HepG2 (cell line): ENCODE data around the gene C1QTNF9. TPM values are rescaled to one million over a fixed set of nuclear protein-coding genes. Genes with fewer than 3 reads are reported as not detected.

Experiments used
- ATAC-seq: fragments of 200-7000 bp; cut with Tn5 transposase; 3 replicates; pipeline ENCODE4 v1.9.1; 2020; ENCODE audit warnings: mild to moderate bottlenecking, moderate library complexity
- BruUV-seq: library from RNA; stranded (reverse); fragments of 400-500 nt; replicated peaks from 2 replicates; lab custom pipeline; 2021; lab: Mats Ljungman, UMichigan
- CTCF ChIA-PET: fragments of 300-600 bp; formaldehyde crosslinking; extraction: SDS; loops from one replicate; lab custom pipeline; 2021; ENCODE audit warnings: low total read pairs, inconsistent platforms, low intra/inter-chr PET ratio; lab: Yijun Ruan, JAX
- POLR2A ChIA-PET: fragments of 350-600 bp; sonication (Branson Sonifier 250); formaldehyde crosslinking; loops from one replicate; lab custom pipeline; 2020; ENCODE audit warnings: antibody characterized with exemption, inconsistent platforms; lab: Yijun Ruan, JAX
- DNase-seq: peaks from one replicate; pipeline ENCODE4 v3.0.0-alpha.2; 2015; ENCODE audit warnings: low spot score
- FAIRE-seq: peaks from 3 replicates; lab custom pipeline; 2011; peaks lifted over from hg19 to GRCh38; lab: Jason Lieb, UNC
- H2AFZ ChIP-seq: one replicate; pipeline ENCODE4 v1.6.1; 2011; ENCODE audit warnings: low read length, inconsistent platforms
- H3K27ac ChIP-seq: fragments of 300-600 bp; 3 replicates; pipeline ENCODE4 v1.8.0; 2011; ENCODE audit warnings: mixed run types, mild to moderate bottlenecking, mixed read lengths, low read length, inconsistent platforms; ENCODE audit not compliant: insufficient read depth; ENCODE audit errors: extremely low read length
- H3K27me3 ChIP-seq, 2 experiments: fragments of 200-600 bp in 1 of 2; 2 replicates in 1 of 2; 3 replicates in 1 of 2; pipeline versions ENCODE4 v1.6.0 to v1.8.0; 2011; ENCODE audit warnings: low read length in 2 of 2, mild to moderate bottlenecking in 2 of 2, moderate library complexity in 2 of 2, inconsistent platforms in 1 of 2; ENCODE audit not compliant: insufficient read depth in 2 of 2, control insufficient read depth in 1 of 2
- H3K36me3 ChIP-seq, 2 experiments: fragments of 200-600 bp in 1 of 2; replicated peaks in 1 of 2; 2 replicates in 1 of 2; 3 replicates in 1 of 2; pipeline versions ENCODE4 v1.5.1 to v1.8.0; 2011; ENCODE audit warnings: low read length in 2 of 2, inconsistent platforms in 1 of 2; ENCODE audit not compliant: insufficient read depth in 2 of 2, control insufficient read depth in 1 of 2
- H3K4me1 ChIP-seq: 2 replicates; pipeline ENCODE4 v1.5.1; 2012; ENCODE audit warnings: low read length, inconsistent platforms; ENCODE audit not compliant: insufficient read depth
- H3K4me2 ChIP-seq: 2 replicates; pipeline ENCODE4 v1.6.0; 2011; ENCODE audit warnings: low read depth, low read length, inconsistent platforms
- H3K4me3 ChIP-seq, 3 experiments: fragments of 200-600 bp in 1 of 3; sonication (generic), shearing (Covaris generic) in 1 of 3; replicated peaks in 1 of 3; 2 replicates each; pipeline ENCODE4 v1.5.1; 2011 to 2016; ENCODE audit warnings: low read length in 3 of 3, inconsistent platforms in 2 of 3, low read depth in 2 of 3, mild to moderate bottlenecking in 2 of 3, control low read depth in 1 of 3, mixed read lengths in 1 of 3; ENCODE audit not compliant: insufficient read depth in 1 of 3
- H3K79me2 ChIP-seq: one replicate; pipeline ENCODE4 v1.6.1; 2011; ENCODE audit warnings: low read length, inconsistent platforms; ENCODE audit not compliant: insufficient read depth
- H3K9ac ChIP-seq: 2 replicates; pipeline ENCODE4 v1.6.0; 2011; ENCODE audit warnings: mild to moderate bottlenecking, low read depth, low read length, inconsistent platforms; ENCODE audit not compliant: insufficient read depth
- H3K9me3 ChIP-seq: 2 replicates; pipeline ENCODE4 v1.5.1; 2012; ENCODE audit warnings: mild to moderate bottlenecking, low read length
- H4K20me1 ChIP-seq: 2 replicates; pipeline ENCODE4 v1.6.0; 2011; ENCODE audit warnings: inconsistent platforms, mild to moderate bottlenecking, low read length, moderate library complexity; ENCODE audit not compliant: insufficient read depth
- ARNTL ChIP-seq: sonication (generic); formaldehyde crosslinking; IDR thresholded peaks from 2 replicates; pipeline ENCODE4 v1.4.0; 2020; ENCODE audit warnings: mild to moderate bottlenecking, missing genetic modification reagents
- ETV5 ChIP-seq: IDR thresholded peaks from 2 replicates; pipeline ENCODE4 v1.6.1; 2018; ENCODE audit warnings: missing biosample characterization, missing genetic modification reagents, inconsistent platforms, borderline replicate concordance
- IRF9 ChIP-seq: sonication (generic); formaldehyde crosslinking; IDR thresholded peaks from 2 replicates; pipeline ENCODE4 v1.8.0; 2022; ENCODE audit warnings: missing genetic modification reagents, mild to moderate bottlenecking, borderline replicate concordance
- MAZ ChIP-seq, 2 experiments: sonication (generic) in 1 of 2; formaldehyde crosslinking in 1 of 2; IDR thresholded peaks; 2 replicates each; pipeline versions ENCODE4 v1.5.0 to v1.6.1; 2012 to 2020; ENCODE audit warnings: low read depth in 2 of 2, mild to moderate bottlenecking in 2 of 2, borderline replicate concordance in 1 of 2, improper control_type of control experiment in 1 of 2, low read length in 1 of 2, missing genetic modification reagents in 1 of 2, moderate library complexity in 1 of 2
- RAD21 ChIP-seq: fragments of 450-650 bp; formaldehyde crosslinking; IDR thresholded peaks from 2 replicates; pipeline ENCODE4 v1.5.0; 2020; ENCODE audit warnings: mild to moderate bottlenecking
- ZBTB46 ChIP-seq: sonication (generic); formaldehyde crosslinking; IDR thresholded peaks from 2 replicates; pipeline ENCODE4 v1.4.0; 2020; ENCODE audit warnings: mild to moderate bottlenecking, missing genetic modification reagents, borderline replicate concordance
- ZMAT3 ChIP-seq: sonication (generic); formaldehyde crosslinking; conservative IDR thresholded peaks from 2 replicates; pipeline ENCODE4 v1.7.0; 2021; ENCODE audit warnings: missing genetic modification reagents
- ZNF180 ChIP-seq: sonication (generic); formaldehyde crosslinking; IDR thresholded peaks from 2 replicates; pipeline ENCODE4 v1.4.0; 2020; ENCODE audit warnings: low read depth, missing genetic modification reagents, borderline replicate concordance
- ZNF644 ChIP-seq: IDR thresholded peaks from 2 replicates; pipeline ENCODE4 v1.6.1; 2016; ENCODE audit warnings: low read depth
- ZNF740 ChIP-seq: sonication (generic); formaldehyde crosslinking; IDR thresholded peaks from 2 replicates; pipeline ENCODE4 v1.4.0; 2020; ENCODE audit warnings: missing genetic modification reagents
- ZNF777 ChIP-seq: sonication (generic); formaldehyde crosslinking; IDR thresholded peaks from 2 replicates; pipeline ENCODE4 v1.4.0; 2020; ENCODE audit warnings: missing genetic modification reagents
- ZNF800 ChIP-seq: sonication (generic); formaldehyde crosslinking; IDR thresholded peaks from 2 replicates; pipeline ENCODE4 v1.4.0; 2020; ENCODE audit warnings: missing genetic modification reagents
- ZSCAN25 ChIP-seq: sonication (generic); formaldehyde crosslinking; IDR thresholded peaks from 2 replicates; pipeline ENCODE4 v1.8.0; 2022; ENCODE audit warnings: mild to moderate bottlenecking, missing genetic modification reagents
- WGBS: methylation state at CpG from one replicate; pipeline ENCODE4 v1.1.6; 2017; ENCODE audit warnings: low lambda C conversion rate; 5-methylcytosine and 5-hydroxymethylcytosine counted together
- in situ Hi-C: cut with HindIII; loops from 2 replicates; pipeline ENCODE4 v1.10.0; 2017; ENCODE audit warnings: low pct_unique_long_range_greater_than_20kb; ENCODE audit not compliant: extremely low pct_ligation_motif_present
- intact Hi-C: fragments of 100-400 bp; cut with micrococcal nuclease; formaldehyde crosslinking; loops from one replicate; pipeline ENCODE4 v1.10.0; 2022; ENCODE audit not compliant: unreplicated experiment
- polyA plus RNA-seq, 8 experiments: library from polyadenylated mRNA; depleted of rRNA in 3 of 8; stranded (reverse) in 7 of 8; unstranded in 1 of 8; fragments of >200 nt; fragmentation: Illumina TruSeq in 4 of 8; extraction: Trizol in 4 of 8; gene quantifications; 2 replicates each; pipeline versions ENCODE4 v1.2.1 to v1.2.3, GENCODE V29; 2011 to 2016; ENCODE audit warnings: low read depth in 4 of 8, missing spikeins in 1 of 8, mixed read lengths in 1 of 8; ENCODE audit not compliant: insufficient read depth in 1 of 8
- total RNA-seq, 5 experiments: library from RNA; depleted of rRNA; stranded (reverse); fragments of >200 nt; fragmentation: Illumina TruSeq; extraction: Trizol; gene quantifications; 2 replicates each; pipeline ENCODE4 v1.2.3, GENCODE V29; 2016; ENCODE audit warnings: low read depth in 1 of 5

C1QTNF9 gene
- total and polyA plus RNA-seq, 2 of the 13 experiments (the other 11 are each of a cell fraction or from before 2014, with no cell fraction given): not detected

GRCh38 chr13:24340608-24340955 lies 31.2 kb downstream of the C1QTNF9 start:
- no peak overlapping the region for H2AFZ ChIP-seq
- H3K4me3 ChIP-seq: no peak overlapping the region
- in situ Hi-C loops (no loop called here), intact Hi-C loops (no loop called here)
- no peak overlapping the region for H3K27ac ChIP-seq
- FAIRE-seq: no peak
- TF ChIP-seq MAZ (IDR thresholded peaks at IDR 0.05; ENCODE audit: borderline replicate concordance, low read depth, low read length): no peak
- no peak for TF ChIP-seq MAZ (CRISPR knock-in tag; IDR thresholded peaks at IDR 0.05; ENCODE audit: low read depth)
- no peak for TF ChIP-seq ZNF740
- TF ChIP-seq ZBTB46 (CRISPR knock-in tag): no peak
- no peak for TF ChIP-seq ARNTL (CRISPR knock-in tag)
- no peak for TF ChIP-seq ETV5 (CRISPR knock-in tag)
- no peak for TF ChIP-seq IRF9 (CRISPR knock-in tag)
- no peak for TF ChIP-seq ZNF180
- no peak for TF ChIP-seq RAD21
- TF ChIP-seq ZSCAN25 (CRISPR knock-in tag): no peak
- TF ChIP-seq ZMAT3 (CRISPR knock-in tag): no peak
- no peak for TF ChIP-seq ZNF644 (CRISPR knock-in tag)
- no peak for TF ChIP-seq ZNF800 (CRISPR knock-in tag)
- TF ChIP-seq ZNF777: no peak
- H3K9me3 ChIP-seq: no peaks in the 10 kb centered on the region
- H3K9ac ChIP-seq: no peak overlapping the region
- no TSS peak for BruUV-seq
- DNase-seq: no peak
- H3K36me3 ChIP-seq: no peaks in the 10 kb centered on the region
- H4K20me1 ChIP-seq: no peaks in the 10 kb centered on the region
- H3K4me2 ChIP-seq: no peak overlapping the region
- H3K27me3 ChIP-seq: no peaks in the 10 kb centered on the region
- no peak for ATAC-seq
- no peaks in the 10 kb centered on the region for H3K4me1 ChIP-seq
- POLR2A ChIA-PET: no interaction called here
- CTCF ChIA-PET: no interaction called here
- WGBS: 74% methylated on average over 15 of the region's 26 CpGs
- no peaks in the 10 kb centered on the region for H3K79me2 ChIP-seq
